K562 (cell line): ENCODE results near the gene PRDM16. TPM values are rescaled to one million over a fixed set of nuclear protein-coding genes. Genes with fewer than 3 reads are reported as not detected.

Experiments
- ATAC-seq: fragments of 200-7000 bp; cut with Tn5 transposase; 3 replicates; pipeline ENCODE4 v1.9.1; 2020; ENCODE audit warnings: moderate library complexity
- BruUV-seq: library from RNA; stranded (reverse); fragments of 400-500 nt; replicated peaks from 2 replicates; lab custom pipeline; 2021; lab: Mats Ljungman, UMichigan
- CTCF ChIA-PET: fragments of 300-600 bp; formaldehyde crosslinking; extraction: SDS; loops from one replicate; lab custom pipeline; 2021; ENCODE audit warnings: low intra/inter-chr PET ratio; lab: Yijun Ruan, JAX
- POLR2A ChIA-PET: fragments of 300-600, 350-650 bp; sonication (Branson Sonifier 250); formaldehyde crosslinking; extraction: SDS; loops from one replicate; lab custom pipeline; 2021; ENCODE audit warnings: antibody characterized with exemption, inconsistent platforms; lab: Yijun Ruan, JAX
- DNase-seq, 4 experiments: peaks; one replicate each; pipeline versions ENCODE4 v3.0.0 to v3.0.0-alpha.2; 2011 to 2018; ENCODE audit warnings: low spot score in 3 of 4, mixed read lengths in 3 of 4; ENCODE audit errors: extremely low read depth in 1 of 4
- FAIRE-seq: peaks from 2 replicates; lab custom pipeline; 2011; peaks lifted over from hg19 to GRCh38; lab: Jason Lieb, UNC
- H2AFZ ChIP-seq: 2 replicates; pipeline ENCODE4 v1.6.0; 2011; ENCODE audit warnings: low read depth, low read length, control low read depth, inconsistent platforms
- H3K27ac ChIP-seq: fragments of 200-600 bp; 3 replicates; pipeline ENCODE4 v1.8.0; 2011; ENCODE audit warnings: low read depth, mild to moderate bottlenecking, control low read depth, inconsistent platforms, low read length, moderate library complexity, mixed read lengths; ENCODE audit errors: extremely low read depth
- H3K27me3 ChIP-seq, 2 experiments: fragments of 300-600 bp in 1 of 2; 2 replicates in 1 of 2; 3 replicates in 1 of 2; pipeline versions ENCODE4 v1.6.0 to v1.8.0; 2011; ENCODE audit warnings: inconsistent platforms in 2 of 2, low read length in 2 of 2, mild to moderate bottlenecking in 1 of 2, mixed read lengths in 1 of 2, moderate library complexity in 1 of 2; ENCODE audit not compliant: control insufficient read depth in 2 of 2, insufficient read depth in 2 of 2
- H3K36me3 ChIP-seq: fragments of 300-600 bp; 3 replicates; pipeline ENCODE4 v1.8.0; 2011; ENCODE audit warnings: mild to moderate bottlenecking, low read length, inconsistent platforms; ENCODE audit not compliant: control insufficient read depth, insufficient read depth
- H3K4me1 ChIP-seq, 2 experiments: fragments of 200-600 bp in 1 of 2; replicated peaks in 1 of 2; 2 replicates in 1 of 2; 3 replicates in 1 of 2; pipeline versions ENCODE4 v1.5.1 to v1.8.0; 2011; ENCODE audit warnings: inconsistent platforms in 2 of 2, low read length in 2 of 2, mild to moderate bottlenecking in 1 of 2, mixed read lengths in 1 of 2, moderate library complexity in 1 of 2; ENCODE audit not compliant: control insufficient read depth in 2 of 2, insufficient read depth in 2 of 2
- H3K4me2 ChIP-seq: 2 replicates; pipeline ENCODE4 v1.6.1; 2011; ENCODE audit warnings: low read length, control low read depth, inconsistent platforms, mixed read lengths; ENCODE audit not compliant: insufficient read depth
- H3K4me3 ChIP-seq: fragments of 200-600 bp; sonication (generic), shearing (Covaris generic); 2 replicates; pipeline ENCODE4 v1.5.1; 2016; ENCODE audit warnings: control low read depth, inconsistent platforms
- H3K79me2 ChIP-seq: fragments of 200-600 bp; 3 replicates; pipeline ENCODE4 v1.8.0; 2011; ENCODE audit warnings: low read length, inconsistent platforms; ENCODE audit not compliant: control insufficient read depth, insufficient read depth
- H3K9ac ChIP-seq, 2 experiments: 2 replicates each; pipeline versions ENCODE4 v1.6.0 to v1.6.1; 2011; ENCODE audit warnings: low read depth in 2 of 2, low read length in 2 of 2, control low read depth in 1 of 2, inconsistent platforms in 1 of 2, mild to moderate bottlenecking in 1 of 2, mixed read lengths in 1 of 2; ENCODE audit not compliant: insufficient read depth in 1 of 2
- H3K9me1 ChIP-seq: one replicate; pipeline ENCODE4 v1.6.0; 2011; ENCODE audit warnings: inconsistent platforms, mild to moderate bottlenecking, low read length, moderate library complexity; ENCODE audit not compliant: control insufficient read depth, insufficient read depth
- H3K9me3 ChIP-seq: replicated peaks from 2 replicates; pipeline ENCODE4 v1.5.1; 2011; ENCODE audit warnings: low read depth, low read length, inconsistent platforms; ENCODE audit not compliant: control insufficient read depth, insufficient read depth
- H4K20me1 ChIP-seq: replicated peaks from 2 replicates; pipeline ENCODE4 v1.6.1; 2011; ENCODE audit warnings: low read length, inconsistent platforms, mixed read lengths; ENCODE audit not compliant: control insufficient read depth, insufficient read depth
- FOXK2 ChIP-seq, 2 experiments: fragments of 450-650 bp; IDR thresholded peaks in 1 of 2; conservative IDR thresholded peaks in 1 of 2; 2 replicates each; pipeline ENCODE4 v1.6.1; 2016; ENCODE audit warnings: low read depth in 2 of 2, mild to moderate bottlenecking in 1 of 2
- TAF7 ChIP-seq: fragments of 450-650 bp; IDR thresholded peaks from 2 replicates; pipeline ENCODE4 v1.6.1; 2016; ENCODE audit warnings: missing genetic modification characterization, missing compliant biosample characterization
- ZNF212 ChIP-seq: fragments of 450-650 bp; formaldehyde crosslinking; IDR thresholded peaks from 2 replicates; pipeline ENCODE4 v1.4.0; 2020; ENCODE audit warnings: mild to moderate bottlenecking
- WGBS: fragments of 100-300 bp; shearing (Covaris generic); methylation state at CpG from one replicate; pipeline ENCODE4 v1.1.6; 2016; ENCODE audit warnings: low coverage, mixed read lengths; ENCODE audit not compliant: insufficient coverage; ENCODE audit errors: missing lambda C conversion rate; 5-methylcytosine and 5-hydroxymethylcytosine counted together
- in situ Hi-C: fragments of 300-500 bp; cut with MboI; formaldehyde crosslinking; loops from 4 replicates; pipeline ENCODE4 v1.15.0; 2018; ENCODE audit warnings: inconsistent platforms, mixed read lengths
- intact Hi-C: fragments of 100-400 bp; cut with micrococcal nuclease; formaldehyde crosslinking; loops from 2 replicates; pipeline ENCODE4 v1.14.2; 2022
- polyA plus RNA-seq, 8 experiments: library from polyadenylated mRNA; depleted of rRNA in 4 of 8; stranded (reverse) in 5 of 8; unstranded in 3 of 8; fragments of >200 nt; fragmentation: Nextera tagmentation in 2 of 8; fragmentation: Illumina TruSeq in 1 of 8; extraction: Ambion mirVana in 2 of 8; extraction: Trizol in 1 of 8; gene quantifications; 2 replicates each; pipeline versions ENCODE4 v1.2.1 to v1.2.3, GENCODE V29; 2011 to 2014; ENCODE audit warnings: inconsistent platforms in 1 of 8, missing spikeins in 1 of 8
- total RNA-seq, 7 experiments: library from RNA; depleted of rRNA in 6 of 7; stranded (reverse); fragments of >200 nt in 6 of 7; fragmentation: Illumina TruSeq in 2 of 7; extraction: Trizol in 2 of 7; gene quantifications; 2 replicates each; pipeline versions ENCODE4 v1.2.1 to v1.2.3, GENCODE V29; 2011 to 2021; ENCODE audit warnings: low replicate concordance in 1 of 7
- TF ChIP-seq, protein P1 (sequence below), 2 experiments: fragments of 450-650 bp; conservative IDR thresholded peaks; 2 replicates each; pipeline ENCODE4 v1.6.1; 2017; ENCODE audit warnings: mild to moderate bottlenecking in 2 of 2, moderate library complexity in 2 of 2

The PRDM16 gene
- total and polyA plus RNA-seq, 9 of the 15 experiments (the other 6 are each of a cell fraction or from before 2014, with no cell fraction given) = 0.10 to 0.27 TPM; not detected in 7

GRCh38 chr1:3064901-3065300 lies 4.1 kb upstream of the PRDM16 start:
- H3K4me1 ChIP-seq = no peaks in the 10 kb centered on the region
- no peaks in the 10 kb centered on the region for H3K9me3 ChIP-seq
- 3% methylated on average over 9 of the region's 9 CpGs for WGBS
- DNase-seq (no peak), FAIRE-seq (no peak), ATAC-seq (no peak)
- H3K27me3 ChIP-seq = peaks cover 0 to 15% of the 10 kb centered on the region in 2 experiments; a peak in 2 of 5 replicates
- no TSS peak for BruUV-seq
- no peak overlapping the region for H3K27ac ChIP-seq
- intact Hi-C loops (no loop called here), in situ Hi-C loops (no loop called here)
- no peak overlapping the region for H3K9ac ChIP-seq
- H4K20me1 ChIP-seq = no peaks in the 10 kb centered on the region
- H3K36me3 ChIP-seq = no peaks in the 10 kb centered on the region
- TF ChIP-seq FOXK2 (conservative IDR thresholded peaks at IDR 0.05 in 1 of 2, IDR thresholded peaks at IDR 0.05 in 1 of 2; ENCODE audit: low read depth in 2 of 2) (no peak), ZNF212 (CRISPR knock-in tag) (no peak), TAF7 (tag) (no peak)
- TF ChIP-seq, protein P1, sequence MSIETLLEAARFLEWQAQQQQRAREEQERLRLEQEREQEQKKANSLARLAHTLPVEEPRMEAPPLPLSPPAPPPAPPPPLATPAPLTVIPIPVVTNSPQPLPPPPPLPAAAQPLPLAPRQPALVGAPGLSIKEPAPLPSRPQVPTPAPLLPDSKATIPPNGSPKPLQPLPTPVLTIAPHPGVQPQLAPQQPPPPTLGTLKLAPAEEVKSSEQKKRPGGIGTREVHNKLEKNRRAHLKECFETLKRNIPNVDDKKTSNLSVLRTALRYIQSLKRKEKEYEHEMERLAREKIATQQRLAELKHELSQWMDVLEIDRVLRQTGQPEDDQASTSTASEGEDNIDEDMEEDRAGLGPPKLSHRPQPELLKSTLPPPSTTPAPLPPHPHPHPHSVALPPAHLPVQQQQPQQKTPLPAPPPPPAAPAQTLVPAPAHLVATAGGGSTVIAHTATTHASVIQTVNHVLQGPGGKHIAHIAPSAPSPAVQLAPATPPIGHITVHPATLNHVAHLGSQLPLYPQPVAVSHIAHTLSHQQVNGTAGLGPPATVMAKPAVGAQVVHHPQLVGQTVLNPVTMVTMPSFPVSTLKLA (conservative IDR thresholded peaks at IDR 0.05) = no peak
- no peaks in the 10 kb centered on the region for H3K9me1 ChIP-seq
- POLR2A ChIA-PET = no interaction called here
- no peaks in the 10 kb centered on the region for H3K79me2 ChIP-seq
- no peak overlapping the region for H3K4me2 ChIP-seq
- H2AFZ ChIP-seq = no peak overlapping the region
- no peak overlapping the region for H3K4me3 ChIP-seq
- CTCF ChIA-PET = no interaction called here
